Activated naive CD8-positive, alpha-beta T cell treated with anti-CD3 and anti-CD28 coated beads, Interleukin-2, amount 50 U/mL, for 24 hours (primary cell): ENCODE measurements around the gene MICAL3.

Experiments used
- ATAC-seq: fragments of 150-1000 bp; cut with Tn5 transposase; one replicate; pipeline ENCODE4 v1.10.0; 2021
- DNase-seq: peaks from one replicate; pipeline ENCODE4 v3.0.0; 2021
- H3K27ac Mint-ChIP-seq: one replicate; pipeline ENCODE4 v1.8.0; 2021; ENCODE audit warnings: mild to moderate bottlenecking, mixed read lengths
- H3K27me3 Mint-ChIP-seq: one replicate; pipeline ENCODE4 v1.8.0; 2021; ENCODE audit warnings: mixed read lengths
- H3K36me3 Mint-ChIP-seq: one replicate; pipeline ENCODE4 v1.8.0; 2021; ENCODE audit warnings: low read depth, mixed read lengths
- H3K4me1 Mint-ChIP-seq: one replicate; pipeline ENCODE4 v1.8.0; 2021; ENCODE audit warnings: mixed read lengths
- H3K4me3 Mint-ChIP-seq: one replicate; pipeline ENCODE4 v1.8.0; 2021; ENCODE audit warnings: mild to moderate bottlenecking, moderate library complexity, mixed read lengths
- H3K9me3 Mint-ChIP-seq: one replicate; pipeline ENCODE4 v1.8.0; 2021; ENCODE audit warnings: mixed read lengths

The MICAL3 gene

GRCh38 chr22:17984114-17984513 is 40.2 kb downstream of the MICAL3 start:
- ATAC-seq (no peak), DNase-seq (no peak)
- peaks cover 49% of the 10 kb centered on the region for H3K4me1 Mint-ChIP-seq
- no peaks in the 10 kb centered on the region for H3K27me3 Mint-ChIP-seq
- H3K4me3 Mint-ChIP-seq: no peak overlapping the region
- no peaks in the 10 kb centered on the region for H3K36me3 Mint-ChIP-seq
- no peaks in the 10 kb centered on the region for H3K9me3 Mint-ChIP-seq
- H3K27ac Mint-ChIP-seq: peak overlapping the region; percentile 7

- H3K36me3 Mint-ChIP-seq: peaks cover 4% of the 10 kb centered on the region
- H3K9me3 Mint-ChIP-seq: no peaks in the 10 kb centered on the region
- H3K27me3 Mint-ChIP-seq: no peaks in the 10 kb centered on the region
- no peak for DNase-seq
- H3K4me1 Mint-ChIP-seq: peaks cover 40% of the 10 kb centered on the region
- no peak for ATAC-seq
- peak overlapping the region; percentile 24 for H3K27ac Mint-ChIP-seq
- H3K4me3 Mint-ChIP-seq: no peak overlapping the region
Observed at GRCh38 chr22:17982572-17983141, 41.7 kb downstream of the MICAL3 start.

DNA sequence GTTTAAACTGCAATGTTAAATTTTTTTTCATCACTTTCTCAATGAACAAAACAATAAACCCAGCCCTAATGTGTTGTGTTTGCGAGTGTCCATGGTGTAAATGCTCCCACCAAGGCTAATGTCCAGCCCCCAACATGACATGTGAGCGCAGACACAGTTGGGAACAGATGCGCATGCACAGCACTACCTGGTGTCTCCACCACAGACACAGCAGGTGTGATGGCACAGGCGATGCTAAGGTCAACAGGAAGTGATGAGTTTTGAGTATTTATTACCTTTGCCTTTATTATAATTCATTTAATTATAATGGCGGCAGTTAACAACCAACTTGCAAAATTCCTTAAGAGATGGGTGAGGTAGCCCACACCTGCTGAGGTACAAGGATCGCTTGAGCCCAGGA is 42.9 kb downstream of the MICAL3 start:
- no peak for ATAC-seq
- H3K4me1 Mint-ChIP-seq: peaks cover 41% of the 10 kb centered on the region

GRCh38 chr22:17980638-17981051 is 43.7 kb downstream of the MICAL3 start:
- peak overlapping the region; percentile 43 for H3K4me3 Mint-ChIP-seq
- ATAC-seq (peak; percentile 82), DNase-seq (peak; percentile 48)
- no peaks in the 10 kb centered on the region for H3K9me3 Mint-ChIP-seq
- no peak overlapping the region for H3K27ac Mint-ChIP-seq
- no peaks in the 10 kb centered on the region for H3K27me3 Mint-ChIP-seq
- peaks cover 6% of the 10 kb centered on the region for H3K36me3 Mint-ChIP-seq
- H3K4me1 Mint-ChIP-seq: peaks cover 41% of the 10 kb centered on the region

More for the DNA sequence above, 42.9 kb downstream of the MICAL3 start:
- Mint-ChIP-seq H3K9me3 (no peaks in the 10 kb centered on the region), H3K4me3 (no peak overlapping the region), H3K27me3 (no peaks in the 10 kb centered on the region), H3K36me3 (peaks cover 6% of the 10 kb centered on the region), H3K27ac (no peak overlapping the region)
- DNase-seq: no peak

DNA sequence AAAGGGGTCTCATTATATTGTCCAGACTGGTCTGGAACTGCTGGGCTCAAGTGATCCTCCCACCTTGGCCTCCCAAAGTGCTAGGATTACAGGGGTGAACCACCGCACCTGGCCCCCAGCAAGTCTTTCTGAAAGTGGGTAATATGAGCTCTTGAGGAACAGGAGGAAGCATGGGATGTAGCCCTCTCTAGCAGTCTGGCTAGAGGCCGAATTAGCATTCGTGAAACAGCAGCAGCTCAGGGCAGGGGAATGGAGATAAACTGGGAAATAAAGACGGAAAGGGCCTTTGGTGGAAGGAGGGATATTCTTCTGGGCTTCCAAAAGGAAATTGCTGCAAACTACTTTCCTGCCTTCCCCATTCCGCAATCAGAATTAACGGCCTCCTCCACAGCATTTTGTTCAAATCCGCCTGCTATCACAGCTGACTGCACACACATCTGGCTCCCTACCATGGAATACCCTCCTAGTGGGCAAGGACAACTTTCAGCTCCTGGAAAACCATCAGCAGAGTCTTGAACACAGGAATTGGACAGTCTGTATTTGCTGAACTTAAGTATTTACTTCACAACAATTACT is 44.3 kb downstream of the MICAL3 start:
- H3K27me3 Mint-ChIP-seq: no peaks in the 10 kb centered on the region
- H3K4me3 Mint-ChIP-seq: no peak overlapping the region
- no peak overlapping the region for H3K27ac Mint-ChIP-seq
- H3K36me3 Mint-ChIP-seq: peaks cover 6% of the 10 kb centered on the region
- no peak for DNase-seq
- H3K9me3 Mint-ChIP-seq: no peaks in the 10 kb centered on the region
- H3K4me1 Mint-ChIP-seq: peaks cover 44% of the 10 kb centered on the region
- no peak for ATAC-seq

GRCh38 chr22:17978027-17978426 is 46.3 kb downstream of the MICAL3 start:
- H3K4me1 Mint-ChIP-seq: peaks cover 35% of the 10 kb centered on the region
- ATAC-seq (no peak), DNase-seq (no peak)
- H3K9me3 Mint-ChIP-seq: no peaks in the 10 kb centered on the region
- no peaks in the 10 kb centered on the region for H3K27me3 Mint-ChIP-seq
- H3K27ac Mint-ChIP-seq: no peak overlapping the region
- peaks cover 9% of the 10 kb centered on the region for H3K36me3 Mint-ChIP-seq
- no peak overlapping the region for H3K4me3 Mint-ChIP-seq

GRCh38 chr22:17977371-17977770 is 47.0 kb downstream of the MICAL3 start:
- DNase-seq (no peak), ATAC-seq (no peak)
- no peak overlapping the region for H3K4me3 Mint-ChIP-seq
- no peak overlapping the region for H3K27ac Mint-ChIP-seq
- H3K4me1 Mint-ChIP-seq: peaks cover 34% of the 10 kb centered on the region
- no peaks in the 10 kb centered on the region for H3K27me3 Mint-ChIP-seq
- peaks cover 9% of the 10 kb centered on the region for H3K36me3 Mint-ChIP-seq
- no peaks in the 10 kb centered on the region for H3K9me3 Mint-ChIP-seq

DNA sequence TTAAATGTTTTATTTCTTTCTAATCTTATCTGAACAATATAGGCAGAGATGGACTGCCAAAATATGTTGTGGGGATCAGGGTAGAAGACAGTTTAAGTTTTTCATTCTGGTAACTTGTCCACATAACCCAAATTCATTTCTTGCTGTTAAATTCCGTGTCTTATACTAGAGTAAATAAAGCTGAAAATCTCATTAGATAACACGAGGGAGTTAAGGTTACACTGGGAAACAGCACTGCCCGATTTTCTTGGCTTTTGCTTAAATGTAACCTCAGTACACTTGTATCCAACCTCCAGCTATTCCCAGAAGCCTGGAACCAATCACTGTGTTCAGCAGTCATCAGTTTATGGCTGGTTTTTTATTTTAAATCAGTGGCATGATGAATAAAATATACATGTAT is 48.2 kb downstream of the MICAL3 start:
- Mint-ChIP-seq H3K27me3 (no peaks in the 10 kb centered on the region), H3K4me1 (peaks cover 34% of the 10 kb centered on the region), H3K4me3 (no peak overlapping the region), H3K36me3 (peaks cover 9% of the 10 kb centered on the region), H3K9me3 (no peaks in the 10 kb centered on the region), H3K27ac (no peak overlapping the region)
- DNase-seq (no peak), ATAC-seq (no peak)

DNA sequence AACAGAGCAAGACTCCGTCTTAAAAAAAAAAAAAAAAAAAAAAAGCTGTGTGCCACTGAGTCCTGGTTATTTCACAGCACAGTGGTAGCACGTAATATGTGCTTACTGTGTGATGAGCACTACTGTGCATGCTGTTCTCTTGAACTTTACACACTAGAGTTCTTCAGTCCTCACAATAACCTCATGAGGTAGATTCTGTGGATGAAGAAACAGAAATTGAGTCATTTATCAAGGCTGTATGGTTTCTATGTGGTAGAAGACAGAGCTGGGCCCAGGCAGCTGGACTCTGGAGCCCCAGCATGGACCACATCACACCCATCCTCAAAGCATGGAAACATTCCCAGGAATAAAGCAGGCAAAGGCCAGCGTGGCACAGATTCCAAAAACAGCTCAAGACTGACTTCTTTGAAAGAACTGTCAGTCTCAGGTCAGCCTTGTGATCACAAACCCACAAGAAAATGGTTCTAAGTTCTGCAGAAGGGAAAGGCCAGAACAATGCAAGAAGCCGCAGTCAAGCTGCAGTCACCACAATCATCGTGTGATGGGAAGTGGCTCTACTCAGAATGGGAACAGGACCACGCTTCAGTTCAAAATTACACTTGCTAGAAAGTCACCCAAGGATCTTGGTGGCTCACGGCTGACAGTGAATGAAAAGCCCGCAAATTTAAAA is 49.5 kb downstream of the MICAL3 start:
- Mint-ChIP-seq H3K4me3 (no peak overlapping the region), H3K9me3 (no peaks in the 10 kb centered on the region), H3K4me1 (peaks cover 26% of the 10 kb centered on the region), H3K36me3 (peaks cover 9% of the 10 kb centered on the region), H3K27me3 (no peaks in the 10 kb centered on the region), H3K27ac (no peak overlapping the region)
- ATAC-seq: peak; percentile 51
- no peak for DNase-seq

DNA sequence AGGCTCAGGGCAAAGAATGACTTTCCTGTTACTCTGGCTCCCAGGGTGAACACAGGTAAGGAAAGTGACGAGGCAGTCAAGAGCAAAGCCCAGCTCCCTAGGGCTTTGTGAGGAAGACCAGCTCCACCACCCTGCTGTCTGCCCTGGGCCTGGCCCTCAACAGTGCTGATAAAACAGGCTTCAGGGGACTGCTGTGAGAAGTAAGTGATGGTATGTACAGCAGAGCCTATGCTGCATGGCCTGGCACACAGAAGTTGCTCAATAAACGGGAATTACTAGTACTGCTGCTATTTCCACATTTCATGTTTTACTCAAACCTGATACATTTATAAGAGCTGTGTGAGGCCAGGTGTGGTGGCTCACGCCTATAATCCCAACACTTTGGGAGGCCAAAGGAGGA is 50.3 kb downstream of the MICAL3 start:
- Mint-ChIP-seq H3K9me3 (no peaks in the 10 kb centered on the region), H3K36me3 (peaks cover 13% of the 10 kb centered on the region), H3K4me1 (peaks cover 24% of the 10 kb centered on the region), H3K27ac (no peak overlapping the region), H3K27me3 (no peaks in the 10 kb centered on the region), H3K4me3 (no peak overlapping the region)
- ATAC-seq (no peak), DNase-seq (no peak)

- Mint-ChIP-seq H3K9me3 (no peaks in the 10 kb centered on the region), H3K27me3 (no peaks in the 10 kb centered on the region), H3K36me3 (peaks cover 12% of the 10 kb centered on the region), H3K4me1 (peaks cover 24% of the 10 kb centered on the region), H3K4me3 (no peak overlapping the region), H3K27ac (no peak overlapping the region)
- ATAC-seq: no peak
- DNase-seq: no peak
Observed at GRCh38 chr22:17973217-17973616, 51.1 kb downstream of the MICAL3 start.

GRCh38 chr22:17972385-17973191 is 51.8 kb downstream of the MICAL3 start:
- Mint-ChIP-seq H3K4me1 (peaks cover 21% of the 10 kb centered on the region), H3K9me3 (no peaks in the 10 kb centered on the region), H3K27me3 (no peaks in the 10 kb centered on the region), H3K36me3 (peaks cover 9% of the 10 kb centered on the region), H3K27ac (no peak overlapping the region), H3K4me3 (no peak overlapping the region)
- DNase-seq: no peak
- ATAC-seq: no peak

DNA sequence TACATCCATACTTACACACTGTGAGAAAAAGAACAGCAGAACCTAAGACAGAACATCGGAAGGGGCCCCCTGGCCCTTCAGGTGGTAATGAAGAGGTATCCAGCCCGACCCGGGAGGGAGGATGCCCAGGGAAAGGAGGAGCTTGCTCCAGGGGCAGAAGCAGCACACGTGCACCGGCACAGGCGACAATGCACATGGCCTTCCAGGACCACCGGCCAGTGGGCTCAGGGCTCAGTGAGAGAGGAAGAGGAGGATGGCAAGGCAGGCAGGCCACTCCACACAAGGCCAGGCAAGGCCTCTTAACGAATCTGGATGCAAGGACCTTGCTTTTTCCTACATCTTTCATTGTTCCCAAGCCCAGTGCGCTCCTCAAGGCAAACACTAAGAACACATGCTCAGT is 52.6 kb downstream of the MICAL3 start:
- ATAC-seq (no peak), DNase-seq (no peak)
- no peaks in the 10 kb centered on the region for H3K27me3 Mint-ChIP-seq
- H3K9me3 Mint-ChIP-seq: no peaks in the 10 kb centered on the region
- H3K27ac Mint-ChIP-seq: no peak overlapping the region
- peaks cover 7% of the 10 kb centered on the region for H3K36me3 Mint-ChIP-seq
- H3K4me1 Mint-ChIP-seq: peaks cover 21% of the 10 kb centered on the region
- H3K4me3 Mint-ChIP-seq: no peak overlapping the region

GRCh38 chr22:17970201-17970708 is 54.1 kb downstream of the MICAL3 start:
- Mint-ChIP-seq H3K27me3 (no peaks in the 10 kb centered on the region), H3K9me3 (no peaks in the 10 kb centered on the region), H3K4me3 (no peak overlapping the region), H3K36me3 (peaks cover 7% of the 10 kb centered on the region), H3K4me1 (peaks cover 24% of the 10 kb centered on the region), H3K27ac (no peak overlapping the region)
- DNase-seq (no peak), ATAC-seq (no peak)
